ENCODE results near the gene HOXB4.

- TF ChIP-seq CTCF (IDR thresholded peaks at IDR 0.05; ENCODE audit: low read depth, low read length) (no peak), POLR2A (IDR thresholded peaks at IDR 0.05; ENCODE audit: extremely low read depth, insufficient read length) (no peak)
Observed at GRCh38 chr17:48590607-48591161, 12.5 kb upstream of the HOXB4 start.
